GM19395 (cell line): ENCODE measurements around the gene AHSP.
A peak's percentile ranks its signal among the peaks of the same experiment; 100 is the strongest.
"Not testable (repeated sequence)": the region's sequence is repeated elsewhere in the genome, so short reads cannot be mapped to it uniquely, and the experiment has no call there.

Experiments used
- ATAC-seq: cut with Tn5 transposase; IDR thresholded peaks from one replicate; pipeline ENCODE4 v1.9.1; 2021; ENCODE audit warnings: mild to moderate bottlenecking, moderate library complexity; ENCODE audit not compliant: unreplicated experiment

AHSP gene

GRCh38 chr16:31499928-31500327 lies 27.8 kb upstream of the AHSP start:
- ATAC-seq = no peak

GRCh38 chr16:31501226-31501965 lies 26.3 kb upstream of the AHSP start:
- no peak for ATAC-seq

- ATAC-seq = no peak
These were observed 25.7 kb upstream of the AHSP start for GRCh38 chr16:31501966-31502348.

GRCh38 chr16:31502981-31503380 lies 24.7 kb upstream of the AHSP start:
- no peak for ATAC-seq

GRCh38 chr16:31503555-31503954 lies 24.1 kb upstream of the AHSP start:
- ATAC-seq = not testable (repeated sequence)

GRCh38 chr16:31504159-31504558 lies 23.5 kb upstream of the AHSP start:
- ATAC-seq = no peak

- ATAC-seq = peak; percentile 45
These were observed 22.2 kb upstream of the AHSP start for GRCh38 chr16:31505483-31505882.

GRCh38 chr16:31507617-31507928 lies 20.1 kb upstream of the AHSP start:
- peak; percentile 11 for ATAC-seq

GRCh38 chr16:31507929-31508705 lies 19.6 kb upstream of the AHSP start, which contains the start of gene RUSF1:
Gene RUSF1 (minus strand): TSS chr16:31508391. CDS start chr16:31508373, 18 bp downstream.
- peak; percentile 81 for ATAC-seq

- ATAC-seq = peak; percentile 5
These were observed 18.9 kb upstream of the AHSP start for GRCh38 chr16:31508706-31509195.

GRCh38 chr16:31513126-31513525 lies 14.6 kb upstream of the AHSP start:
- no peak for ATAC-seq

GRCh38 chr16:31513884-31514283 lies 13.8 kb upstream of the AHSP start:
- no peak for ATAC-seq

GRCh38 chr16:31517800-31518402 lies 9.8 kb upstream of the AHSP start:
- ATAC-seq = no peak

- ATAC-seq = no peak
These were observed 7.8 kb upstream of the AHSP start for GRCh38 chr16:31519759-31520431.

GRCh38 chr16:31521368-31521767 lies 6.3 kb upstream of the AHSP start:
- no peak for ATAC-seq

- no peak for ATAC-seq
These were observed 5.6 kb upstream of the AHSP start for GRCh38 chr16:31522071-31522470.

- ATAC-seq = not testable (repeated sequence)
These were observed 3.9 kb upstream of the AHSP start for GRCh38 chr16:31523768-31524167.

GRCh38 chr16:31525113-31525512 lies 2.6 kb upstream of the AHSP start:
- no peak for ATAC-seq

- no peak for ATAC-seq
These were observed 915 bp downstream of the AHSP start for GRCh38 chr16:31528523-31529107.

- no peak for ATAC-seq
These were observed 1.6 kb downstream of the AHSP start for GRCh38 chr16:31529108-31529936.
